Stimulated activated CD8-positive, alpha-beta memory T cell treated with anti-CD3 and anti-CD28 coated beads, Interleukin-2, amount 100 ng/mL, for 1 hour (primary cell): ENCODE measurements around the gene CHRD.

Source experiments
- DNase-seq, 2 donors: peaks; one replicate each; pipeline ENCODE4 v3.0.0-alpha.2; 2020; ENCODE audit warnings: low read depth in 2 of 2

CHRD gene

DNA sequence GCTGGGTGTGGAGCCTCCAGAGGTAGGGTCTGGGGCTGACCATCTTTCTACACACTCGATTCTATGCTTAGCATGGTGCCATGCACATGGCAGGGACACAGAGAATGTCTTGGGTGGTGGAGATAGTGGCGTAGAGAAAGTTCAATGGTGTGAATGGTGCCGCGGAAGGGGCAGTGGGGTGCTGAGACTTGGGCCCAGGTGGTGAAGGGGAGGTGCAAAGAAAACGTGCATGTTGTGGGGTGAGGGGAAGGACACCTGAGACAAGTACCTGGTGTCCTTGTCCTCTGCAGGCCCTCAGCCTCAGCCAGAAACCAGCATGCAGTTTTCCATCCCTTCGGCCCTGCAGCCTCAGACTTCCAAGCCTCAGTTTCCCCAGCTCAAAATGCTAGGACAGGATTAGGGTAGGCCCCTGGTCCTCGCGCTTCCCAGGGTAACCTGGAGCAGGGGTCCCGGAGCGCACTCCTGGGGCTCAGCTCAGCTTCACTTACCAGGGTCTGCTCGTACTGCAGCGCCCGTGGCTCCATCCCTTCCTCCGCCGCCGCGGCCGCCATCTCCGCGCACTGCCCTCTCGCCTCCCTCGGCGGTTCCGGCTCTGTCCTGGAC lies 18.8 kb upstream of the CHRD start:
- no peak for DNase-seq

- DNase-seq, result no peak
These were observed 18.3 kb upstream of the CHRD start, which contains the start of the genes CLCN2 and POLR2H for GRCh38 chr3:184361532-184361931. CLCN2 (minus strand) TSS chr3:184361605; CDS start chr3:184361479, 126 bp downstream. POLR2H (plus strand) TSS chr3:184361710; CDS start chr3:184363493, 1,783 bp downstream.

DNA sequence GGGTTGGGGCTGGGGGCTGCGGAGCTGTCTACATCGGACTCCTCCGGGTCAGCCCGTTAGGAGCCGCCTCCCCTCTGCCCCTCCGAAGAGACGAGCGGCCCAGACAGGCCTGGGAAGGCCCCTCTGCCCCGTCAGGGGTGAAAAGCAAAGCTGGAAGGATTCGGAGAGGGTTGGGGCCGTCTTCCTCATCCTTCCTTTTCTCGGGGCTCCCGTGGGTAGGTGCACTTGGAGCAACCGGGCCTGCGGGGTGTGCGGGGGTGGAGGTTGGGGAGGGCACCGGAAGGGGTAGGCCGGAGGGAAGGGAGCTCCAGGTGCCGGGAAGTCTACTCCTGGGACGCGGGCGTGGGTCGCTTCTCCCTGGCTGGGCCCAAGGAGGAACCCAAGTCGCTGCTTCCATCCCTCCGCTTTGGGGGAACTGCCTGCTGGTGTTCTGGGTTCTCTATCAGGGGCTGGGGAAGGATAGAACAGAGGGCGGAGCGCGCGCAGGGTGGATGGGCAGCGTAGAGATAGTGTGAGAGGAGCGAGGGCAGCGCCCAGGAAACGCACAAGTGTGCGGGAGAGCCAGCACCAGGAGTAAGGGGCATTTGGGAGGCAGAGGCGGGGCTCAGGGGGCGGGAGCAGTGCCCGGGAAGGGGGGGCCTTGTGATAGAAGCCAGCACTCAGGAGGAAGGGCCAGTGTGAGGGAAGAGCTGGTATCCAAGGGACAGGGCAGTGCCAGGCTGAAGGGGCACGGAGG lies 17.8 kb upstream of the CHRD start:
- DNase-seq, result no peak

DNA sequence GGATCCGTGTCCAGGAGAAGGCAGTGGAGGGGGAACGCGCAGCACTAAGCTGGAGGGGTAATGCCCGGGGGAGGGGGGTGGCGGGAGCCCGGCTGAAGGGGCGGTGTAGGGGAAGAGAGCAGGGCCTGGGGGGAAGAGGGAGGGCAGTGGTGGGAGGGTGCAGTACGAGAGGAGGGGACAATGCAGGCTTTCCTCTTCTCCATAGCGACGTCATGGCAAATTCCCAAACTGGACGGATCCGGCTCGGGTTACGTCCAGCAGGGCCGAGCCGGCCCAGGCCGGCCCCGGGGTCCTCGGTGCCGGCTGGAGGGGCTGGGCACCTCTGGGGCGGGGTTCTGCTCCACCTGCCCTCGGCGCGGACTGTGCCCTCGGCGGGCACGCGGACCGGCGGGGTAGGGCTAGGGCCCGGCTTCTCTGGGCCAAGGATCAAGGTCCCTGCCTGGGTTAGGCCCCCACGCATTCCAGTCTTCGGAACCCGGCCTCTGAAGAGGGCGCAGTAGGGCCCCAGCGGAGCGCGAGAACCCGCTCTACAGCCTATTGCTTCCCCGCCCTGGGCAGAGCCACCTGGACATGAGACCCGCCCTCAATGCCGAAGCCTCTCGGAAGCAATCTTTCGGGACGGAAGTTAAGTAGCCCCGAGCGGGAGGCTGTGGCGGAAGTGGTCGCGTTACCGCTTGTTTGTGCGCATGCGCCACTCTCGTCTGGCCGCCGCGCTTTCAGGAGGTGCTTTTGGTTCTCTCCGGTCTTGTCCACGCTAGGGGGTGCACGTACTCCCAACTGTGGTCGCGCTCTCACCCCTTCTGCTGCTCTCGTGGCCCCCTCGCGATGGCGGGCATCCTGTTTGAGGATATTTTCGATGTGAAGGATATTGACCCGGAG lies 16.9 kb upstream of the CHRD start:
- peak; percentile 90 to 98 for DNase-seq

- no peak for DNase-seq
These were observed 13.1 kb upstream of the CHRD start for GRCh38 chr3:184366619-184367289.

GRCh38 chr3:184368116-184368515 lies 11.7 kb upstream of the CHRD start:
- no peak for DNase-seq

- DNase-seq, result no peak
These were observed 11.2 kb upstream of the CHRD start for GRCh38 chr3:184368586-184369183.

DNA sequence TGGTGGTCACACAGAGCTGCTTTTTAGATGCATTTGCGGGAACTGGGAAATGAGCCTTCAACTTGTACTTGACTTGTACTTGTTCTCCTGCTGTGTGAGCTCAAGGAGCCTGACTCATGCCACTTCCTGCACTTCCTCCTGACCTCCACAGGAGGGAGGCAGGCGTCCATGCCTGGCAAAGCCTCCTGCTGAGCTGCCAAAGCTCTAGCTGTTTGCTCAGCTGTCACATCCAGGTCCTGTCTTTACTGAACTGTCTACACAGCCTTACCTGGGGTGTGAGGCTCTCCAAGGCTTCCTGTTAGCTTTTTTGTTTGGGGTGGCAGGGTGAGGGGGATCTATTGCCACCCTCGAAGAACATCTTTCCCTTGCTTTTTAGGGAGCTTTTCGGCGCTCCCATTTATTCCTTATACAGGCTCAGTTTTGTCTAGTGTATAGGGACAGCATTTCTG lies 8.3 kb upstream of the CHRD start:
- DNase-seq, result peak in 1 of 2 donors; percentile 42

GRCh38 chr3:184372296-184372821 lies 7.5 kb upstream of the CHRD start:
- DNase-seq, result no peak

- no peak for DNase-seq
These were observed 6.9 kb upstream of the CHRD start for GRCh38 chr3:184372911-184373310.

DNA sequence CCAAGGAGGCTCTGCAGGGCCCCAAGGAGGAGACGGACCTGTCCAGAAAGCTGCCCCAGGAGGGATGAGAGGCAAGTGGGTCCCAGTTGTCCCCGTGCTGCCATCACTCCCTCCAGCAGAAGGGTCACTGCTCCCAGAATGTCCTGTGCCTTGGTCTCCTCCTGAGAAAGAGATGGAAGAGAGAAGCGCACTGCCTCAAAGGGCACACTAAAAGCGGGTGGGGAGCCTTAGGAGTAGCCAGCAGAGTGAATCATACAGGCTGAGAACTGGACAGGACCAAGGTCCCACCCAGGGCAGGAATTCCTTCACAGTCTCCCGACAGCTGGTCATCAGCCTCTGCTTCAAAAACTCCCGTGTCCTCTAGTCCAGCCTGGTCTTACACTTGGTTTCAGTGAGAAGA lies 6.4 kb upstream of the CHRD start:
- no peak for DNase-seq

GRCh38 chr3:184375747-184376461 lies 4.0 kb upstream of the CHRD start:
- DNase-seq, result no peak

GRCh38 chr3:184377374-184377773 lies 2.5 kb upstream of the CHRD start:
- no peak for DNase-seq

DNA sequence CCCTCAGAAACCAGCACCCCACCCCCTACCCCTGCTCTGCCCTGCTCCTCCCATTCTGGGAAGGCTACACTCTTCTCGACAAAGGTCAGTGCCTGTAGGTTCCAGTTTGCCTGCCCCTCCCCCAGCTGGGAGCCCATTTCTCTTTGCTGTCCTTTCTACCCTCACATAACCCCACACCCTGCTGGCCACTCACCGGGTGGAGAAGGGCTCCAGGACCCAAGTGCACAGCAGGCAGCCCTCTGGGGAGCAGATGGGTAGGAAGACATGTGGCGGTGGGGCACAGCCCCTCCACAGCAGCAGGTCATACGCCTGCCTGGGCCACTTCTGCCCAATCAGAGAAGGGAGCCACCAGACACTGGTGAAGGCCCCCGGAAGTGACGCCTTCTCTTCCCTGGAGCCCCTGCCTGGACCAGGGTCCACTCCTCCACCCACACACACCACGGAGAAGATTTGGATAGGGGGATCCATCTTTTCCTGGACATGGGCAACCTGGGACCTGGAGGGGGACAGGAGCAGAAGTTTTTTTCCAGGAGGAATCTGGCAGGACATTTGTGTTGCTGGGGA lies 1.9 kb upstream of the CHRD start, which contains the start of gene THPO:
TSS of gene THPO (minus strand) at position 326 of the 564 bp plus-strand sequence. CDS start 1,948 bp downstream, outside the sequence.
- no peak for DNase-seq

DNA sequence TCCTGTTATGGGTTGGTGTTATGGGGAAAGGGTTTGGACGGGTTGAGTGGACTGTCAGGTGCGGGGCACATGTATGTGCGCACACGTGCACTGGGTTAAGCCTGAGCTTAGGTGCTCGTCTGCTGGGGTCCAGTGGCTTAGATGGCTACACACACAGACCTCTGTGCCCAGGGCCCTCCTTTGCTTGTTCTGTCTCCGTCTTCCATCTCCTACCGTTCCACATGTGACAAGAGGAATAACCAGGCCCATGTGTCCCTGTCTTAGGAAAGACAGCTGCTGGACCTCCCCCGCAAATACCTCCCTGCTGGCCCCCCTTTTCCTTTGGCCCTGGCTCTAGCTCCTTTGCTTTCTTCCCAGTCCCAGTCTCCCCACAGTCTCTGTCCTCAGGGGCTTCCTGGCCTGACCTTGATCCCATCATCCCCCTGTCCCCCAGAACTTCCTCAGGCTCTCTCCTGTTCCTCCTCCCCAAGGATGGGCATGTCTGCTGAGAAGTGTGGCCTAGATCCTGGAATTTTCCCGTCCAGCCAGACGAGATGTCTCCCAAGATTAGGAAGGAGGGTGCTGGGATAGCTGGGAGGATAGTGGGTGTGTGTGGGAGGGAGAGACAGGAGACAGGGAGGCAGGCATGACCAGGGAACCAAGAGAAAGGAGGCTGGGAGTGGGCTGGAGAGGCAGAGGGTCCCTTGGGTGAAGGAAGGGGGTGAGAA lies 1.1 kb upstream of the CHRD start:
- DNase-seq, result no peak

DNA sequence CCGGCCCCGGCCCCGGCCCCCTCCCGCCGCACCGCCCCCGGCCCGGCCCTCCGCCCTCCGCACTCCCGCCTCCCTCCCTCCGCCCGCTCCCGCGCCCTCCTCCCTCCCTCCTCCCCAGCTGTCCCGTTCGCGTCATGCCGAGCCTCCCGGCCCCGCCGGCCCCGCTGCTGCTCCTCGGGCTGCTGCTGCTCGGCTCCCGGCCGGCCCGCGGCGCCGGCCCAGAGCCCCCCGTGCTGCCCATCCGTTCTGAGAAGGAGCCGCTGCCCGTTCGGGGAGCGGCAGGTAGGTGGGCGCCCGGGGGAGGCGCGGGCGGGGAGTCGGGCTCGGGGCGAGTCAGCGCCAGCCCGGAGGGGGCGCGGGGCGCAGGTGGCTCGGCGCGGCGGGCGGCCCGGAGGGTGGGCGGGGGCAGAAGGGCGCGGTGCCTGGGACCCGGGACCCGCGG lies 352 bp downstream of the CHRD start:
- DNase-seq, result no peak

GRCh38 chr3:184380627-184381260 lies 890 bp downstream of the CHRD start:
- DNase-seq, result no peak
